AG04450 (cell line): ENCODE results near the gene TRAPPC12. TPM values are rescaled to one million over a fixed set of nuclear protein-coding genes. Genes with fewer than 3 reads are reported as not detected.
A peak's percentile ranks its signal among the peaks of the same experiment; 100 is the strongest.
"Not testable (repeated sequence)": the region's sequence is repeated elsewhere in the genome, so short reads cannot be mapped to it uniquely, and the experiment has no call there.

Experiments
- CTCF ChIA-PET: fragments of 300-600, 350-600 bp; formaldehyde crosslinking; extraction: SDS; loops from one replicate; lab custom pipeline; 2022; ENCODE audit warnings: antibody characterized with exemption, inconsistent platforms; lab: Charles Lee
- POLR2A ChIA-PET: fragments of 350-600 bp; formaldehyde crosslinking; extraction: SDS; loops from one replicate; lab custom pipeline; 2021; ENCODE audit warnings: antibody characterized with exemption, inconsistent platforms; lab: Yijun Ruan, JAX
- DNase-seq: peaks from one replicate; pipeline ENCODE4 v3.0.0-alpha.2; 2011; ENCODE audit warnings: low read depth, low spot score
- H3K27ac ChIP-seq: one replicate; pipeline ENCODE4 v1.5.1; 2012; ENCODE audit warnings: low read depth, low read length, control low read depth
- H3K27me3 ChIP-seq: one replicate; pipeline ENCODE4 v1.6.0; 2012; ENCODE audit warnings: low read length; ENCODE audit not compliant: control insufficient read depth, insufficient read depth
- H3K4me3 ChIP-seq: 2 replicates; pipeline ENCODE4 v1.5.1; 2011; ENCODE audit warnings: mild to moderate bottlenecking, low read depth, low read length, control low read depth
- H3K9me3 ChIP-seq: 2 replicates; pipeline ENCODE4 v1.5.1; 2012; ENCODE audit warnings: low read length; ENCODE audit not compliant: control insufficient read depth, insufficient read depth
- polyA plus RNA-seq: library from polyadenylated mRNA; depleted of rRNA; stranded (reverse); fragments of >200 nt; gene quantifications from 2 replicates; pipeline ENCODE4 v1.2.3, GENCODE V29; 2011
- TF ChIP-seq, protein P1 (sequence below): IDR thresholded peaks from 2 replicates; pipeline ENCODE4 v1.5.1; 2011; ENCODE audit warnings: low read depth, low read length, control low read depth, inconsistent platforms

The TRAPPC12 gene
- polyA plus RNA-seq, 1 experiment, result 41.7 TPM

DNA sequence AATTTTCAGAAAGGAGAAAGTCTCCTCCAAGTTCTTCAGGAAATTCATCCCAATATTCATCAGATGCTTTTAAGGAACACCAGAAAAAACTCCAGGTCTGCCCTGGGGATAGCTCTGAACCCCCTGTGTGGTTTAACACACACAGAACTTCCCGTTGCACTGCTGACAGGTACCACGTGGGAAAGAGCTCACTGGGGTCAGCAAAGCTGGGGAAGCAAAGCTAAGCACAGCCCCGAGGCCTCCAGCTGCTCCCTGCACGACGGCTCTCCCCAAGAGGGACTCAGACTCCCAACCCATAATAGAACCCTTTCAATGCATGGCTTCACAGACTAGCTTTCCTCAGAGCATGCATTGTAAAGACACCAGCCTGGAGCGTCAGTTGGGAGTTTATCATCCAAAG is 111.8 kb downstream of the TRAPPC12 start:
- no peak overlapping the region for H3K4me3 ChIP-seq
- ChIA-PET CTCF (interaction anchor here (1.5 to 1.7 kb wide), 2 partner anchors 10 to 160 kb away, joined by 3 read pairs; no protein-coding TSS in a partner anchor), POLR2A (interaction anchor here (0.6 kb wide), 1 partner anchor 315 kb away, joined by 3 read pairs; no protein-coding TSS in a partner anchor)
- no peak overlapping the region for H3K27ac ChIP-seq
- peaks cover 11% of the 10 kb centered on the region; the same call in 1 of the 2 replicates for H3K9me3 ChIP-seq
- no peak for DNase-seq
- no peaks in the 10 kb centered on the region for H3K27me3 ChIP-seq
- TF ChIP-seq, protein P1, sequence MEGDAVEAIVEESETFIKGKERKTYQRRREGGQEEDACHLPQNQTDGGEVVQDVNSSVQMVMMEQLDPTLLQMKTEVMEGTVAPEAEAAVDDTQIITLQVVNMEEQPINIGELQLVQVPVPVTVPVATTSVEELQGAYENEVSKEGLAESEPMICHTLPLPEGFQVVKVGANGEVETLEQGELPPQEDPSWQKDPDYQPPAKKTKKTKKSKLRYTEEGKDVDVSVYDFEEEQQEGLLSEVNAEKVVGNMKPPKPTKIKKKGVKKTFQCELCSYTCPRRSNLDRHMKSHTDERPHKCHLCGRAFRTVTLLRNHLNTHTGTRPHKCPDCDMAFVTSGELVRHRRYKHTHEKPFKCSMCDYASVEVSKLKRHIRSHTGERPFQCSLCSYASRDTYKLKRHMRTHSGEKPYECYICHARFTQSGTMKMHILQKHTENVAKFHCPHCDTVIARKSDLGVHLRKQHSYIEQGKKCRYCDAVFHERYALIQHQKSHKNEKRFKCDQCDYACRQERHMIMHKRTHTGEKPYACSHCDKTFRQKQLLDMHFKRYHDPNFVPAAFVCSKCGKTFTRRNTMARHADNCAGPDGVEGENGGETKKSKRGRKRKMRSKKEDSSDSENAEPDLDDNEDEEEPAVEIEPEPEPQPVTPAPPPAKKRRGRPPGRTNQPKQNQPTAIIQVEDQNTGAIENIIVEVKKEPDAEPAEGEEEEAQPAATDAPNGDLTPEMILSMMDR, result no peak

DNA sequence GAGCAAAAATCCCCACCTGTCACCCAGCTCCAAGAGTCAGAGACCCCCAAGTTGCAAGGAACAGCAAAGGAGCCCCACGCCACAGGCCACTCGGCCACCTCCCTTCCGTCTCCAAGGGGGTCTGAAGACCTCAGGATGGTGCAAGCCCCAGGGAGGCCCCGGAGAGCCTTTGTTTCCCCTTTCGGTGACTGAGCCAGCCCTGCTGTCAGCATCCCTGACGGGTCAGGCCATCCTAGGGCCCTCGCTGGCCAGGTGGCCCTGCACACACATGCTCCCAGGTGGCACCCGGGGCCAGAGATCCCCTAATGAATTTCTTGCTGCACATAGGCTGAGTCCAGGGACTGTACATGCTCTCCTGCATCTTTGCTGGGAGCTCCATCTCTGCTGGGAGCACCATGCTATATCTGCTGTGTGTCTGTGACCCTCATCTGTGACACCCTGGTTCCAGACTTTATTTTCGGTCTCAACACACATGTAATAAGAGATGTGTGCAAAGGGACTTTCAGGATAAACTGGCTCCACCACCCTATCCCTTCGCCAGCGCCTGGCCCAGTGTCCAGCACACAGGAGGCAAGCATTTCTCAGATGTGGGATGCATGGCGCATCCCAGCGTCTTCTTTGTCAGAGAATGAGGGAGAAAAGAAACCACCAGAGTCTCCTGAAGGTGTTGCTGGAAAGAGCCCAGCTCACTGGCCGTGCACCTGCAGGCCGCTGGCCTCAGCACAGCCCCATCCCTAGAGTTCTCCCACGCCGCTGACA is 112.4 kb downstream of the TRAPPC12 start:
- TF ChIP-seq, protein P1, result no peak
- ChIA-PET POLR2A (interaction anchor here (2.4 kb wide), 1 partner anchor 66 kb away, joined by 9 read pairs; the partner anchor contains the start of gene RNASEH1), CTCF (interaction anchor here (1.2 to 1.7 kb wide), 3 partner anchors 11 to 160 kb away, joined by 3 read pairs; no protein-coding TSS in a partner anchor)
- Histone ChIP-seq H3K27ac (peak overlapping the region; percentile 95), H3K27me3 (no peaks in the 10 kb centered on the region), H3K9me3 (peaks cover 7% of the 10 kb centered on the region; the same call in 1 of the 2 replicates), H3K4me3 (no peak overlapping the region)
- no peak for DNase-seq

DNA sequence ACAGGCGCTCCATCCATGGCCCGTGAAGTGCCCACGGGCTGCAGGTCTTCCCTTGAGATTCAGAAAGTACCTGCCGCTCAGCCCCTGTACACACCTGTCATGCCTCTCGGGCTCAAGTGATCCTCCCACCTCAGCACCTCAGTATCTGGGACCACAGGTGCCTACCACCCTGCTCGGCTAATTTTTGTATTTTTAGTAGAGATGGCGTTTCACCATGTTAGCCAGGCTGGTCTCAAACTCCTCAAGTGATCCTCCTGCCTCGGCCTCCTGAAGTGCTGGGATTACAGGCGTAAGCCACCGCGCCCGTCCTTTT is 112.9 kb downstream of the TRAPPC12 start:
- not testable (repeated sequence) for H3K9me3 ChIP-seq, H3K27me3 ChIP-seq, DNase-seq, H3K4me3 ChIP-seq
- CTCF ChIA-PET, result interaction anchor here (1.2 to 1.7 kb wide), 4 partner anchors 11 to 159 kb away, joined by 3 to 5 read pairs (median 3); no protein-coding TSS in a partner anchor
- POLR2A ChIA-PET, result interaction anchor here (2.4 kb wide), 1 partner anchor 66 kb away, joined by 9 read pairs; the partner anchor contains the start of gene RNASEH1
- H3K27ac ChIP-seq, result peak overlapping the region; percentile 95

DNA sequence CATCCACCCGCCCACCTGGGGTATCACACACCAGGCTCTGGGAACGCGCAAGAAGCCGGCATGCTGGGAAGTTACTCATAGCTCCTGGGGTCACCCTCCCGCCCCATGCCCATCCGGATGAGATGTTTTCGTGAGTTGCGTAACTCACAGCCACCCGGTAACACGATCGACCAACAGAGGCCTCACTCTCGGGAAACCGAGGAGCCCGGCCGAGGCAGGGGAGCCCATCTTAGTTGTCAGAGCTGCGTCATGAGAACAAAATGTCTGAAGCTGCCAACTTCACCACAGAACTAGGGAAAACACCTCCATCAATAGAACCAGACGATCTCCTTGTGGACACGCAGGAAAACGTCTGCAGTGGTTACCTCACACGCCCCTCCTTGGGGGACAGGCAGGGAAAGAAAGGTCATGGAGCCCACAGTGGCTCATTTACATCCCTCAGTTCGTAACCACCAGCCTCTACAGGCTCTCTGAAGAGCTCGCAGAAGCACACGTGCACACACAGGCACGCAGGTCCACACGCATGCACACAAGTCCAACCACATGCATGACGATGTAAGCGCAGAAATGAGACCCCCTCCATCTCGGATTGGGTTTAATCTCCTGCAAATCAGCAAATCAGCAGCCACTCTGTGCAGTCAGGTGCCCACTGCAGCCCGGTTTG is 113.6 kb downstream of the TRAPPC12 start:
- ChIA-PET POLR2A (interaction anchor here (0.8 to 2.4 kb wide), 5 partner anchors 11 to 65 kb away, joined by 3 to 9 read pairs (median 5); partner anchors contain the start of gene RNASEH1), CTCF (interaction anchor here (0.9 to 1.7 kb wide), 4 partner anchors 31 to 159 kb away, joined by 3 to 5 read pairs (median 3); no protein-coding TSS in a partner anchor)
- Histone ChIP-seq H3K27ac (peak overlapping the region; percentile 95), H3K27me3 (no peaks in the 10 kb centered on the region), H3K4me3 (peak overlapping the region; percentile 31), H3K9me3 (peaks cover 3% of the 10 kb centered on the region; the same call in 1 of the 2 replicates)
- peak; percentile 91 for DNase-seq
- TF ChIP-seq, protein P1, result 0 out of 2 replicates have a peak, but pooled peaks have one; percentile 5

DNA sequence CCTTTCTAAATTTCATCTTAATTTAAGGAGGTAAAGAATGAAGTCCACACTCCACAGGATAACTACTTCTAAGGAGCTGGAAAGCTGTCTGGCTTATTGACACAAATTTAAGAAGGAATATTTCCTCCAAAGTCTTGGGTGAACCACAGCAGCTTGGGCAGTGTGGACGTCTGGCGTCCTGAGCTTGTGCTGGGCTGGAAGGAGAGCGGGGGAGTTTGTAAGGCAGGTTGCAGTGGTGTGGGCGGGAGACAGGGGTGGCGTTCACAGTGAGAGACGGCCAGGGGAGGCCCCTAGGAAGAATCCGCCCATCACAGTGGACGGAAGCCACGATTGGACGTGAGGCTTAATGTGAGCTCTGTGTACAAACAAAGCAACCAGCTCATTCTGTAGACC is 114.1 kb downstream of the TRAPPC12 start:
- peak; percentile 55 for DNase-seq
- Histone ChIP-seq H3K9me3 (peaks cover 3% of the 10 kb centered on the region; the same call in 1 of the 2 replicates), H3K27me3 (no peaks in the 10 kb centered on the region), H3K4me3 (peak overlapping the region; percentile 31), H3K27ac (peak overlapping the region; percentile 95)
- TF ChIP-seq, protein P1, result no peak
- ChIA-PET POLR2A (interaction anchor here (0.6 to 2.4 kb wide), 6 partner anchors 11 to 152 kb away, joined by 3 to 9 read pairs (median 5); partner anchors contain the start of gene RNASEH1), CTCF (interaction anchor here (0.9 to 1.5 kb wide), 4 partner anchors 31 to 69 kb away, joined by 3 to 5 read pairs (median 4); no protein-coding TSS in a partner anchor)
